Measurements from ENCODE around the gene GPR162.

Gene GPR162

GRCh38 chr12:6826125-6826733 is 4.6 kb downstream of the GPR162 start:
- POLR2A ChIA-PET = interaction anchor here (0.6 to 3.7 kb wide), 3 partner anchors 45 to 145 kb away, joined by 3 to 24 read pairs (median 3); partner anchors contain the start of gene MLF2
- no peak overlapping the region for H3K4me3 ChIP-seq (ENCODE audit: low read depth, low read length)
- DNase-seq (ENCODE audit: low read depth, low spot score) = no peak
- CTCF ChIA-PET = interaction anchor here (0.6 to 17.9 kb wide), 25 partner anchors 8 to 256 kb away, joined by 3 to 316 read pairs (median 7); partner anchors contain the start of genes CDCA3, COPS7A, GNB3 and MLF2
- no peak for TF ChIP-seq CTCF (IDR thresholded peaks at IDR 0.05; ENCODE audit: insufficient read depth, low read length, missing control alignments)

GRCh38 chr12:6826734-6827436 is 5.3 kb downstream of the GPR162 start:
- ChIA-PET CTCF (interaction anchor here (0.8 to 17.9 kb wide), 19 partner anchors 8 to 256 kb away, joined by 3 to 316 read pairs (median 19); partner anchors contain the start of genes CDCA3, COPS7A, GNB3 and MLF2), POLR2A (interaction anchor here (0.6 to 4.6 kb wide), 8 partner anchors 14 to 145 kb away, joined by 3 to 24 read pairs (median 4); partner anchors contain the start of genes CDCA3, COPS7A, GNB3 and MLF2)
- no peak overlapping the region; the same call in 1 of the 2 replicates for H3K4me3 ChIP-seq (ENCODE audit: low read depth, low read length)
- DNase-seq (ENCODE audit: low read depth, low spot score) = no peak
- no peak for TF ChIP-seq CTCF (IDR thresholded peaks at IDR 0.05; ENCODE audit: insufficient read depth, low read length, missing control alignments)

GRCh38 chr12:6827437-6827911 is 5.9 kb downstream of the GPR162 start:
- H3K4me3 ChIP-seq (ENCODE audit: low read depth, low read length) = peak overlapping the region; percentile 46
- no peak for TF ChIP-seq CTCF (IDR thresholded peaks at IDR 0.05; ENCODE audit: insufficient read depth, low read length, missing control alignments)
- ChIA-PET CTCF (interaction anchor here (1.2 to 17.9 kb wide), 12 partner anchors 7 to 104 kb away, joined by 3 to 316 read pairs (median 44); partner anchors contain the start of genes CDCA3, COPS7A, GNB3 and MLF2), POLR2A (interaction anchor here (0.7 to 4.6 kb wide), 9 partner anchors 13 to 103 kb away, joined by 3 to 25 read pairs (median 14); partner anchors contain the start of genes CDCA3, COPS7A, GNB3 and MLF2)
- no peak for DNase-seq (ENCODE audit: low read depth, low spot score)

GRCh38 chr12:6827982-6828780 is 6.6 kb downstream of the GPR162 start, which contains the start of gene P3H3:
Gene P3H3 (plus strand): TSS chr12:6828407. CDS start chr12:6828441, 34 bp downstream.
- H3K4me3 ChIP-seq (ENCODE audit: low read depth, low read length) = peak within 1 kb of the TSS; percentile 91
- ChIA-PET CTCF (interaction anchor here (0.8 to 17.9 kb wide), 12 partner anchors 6 to 208 kb away, joined by 3 to 316 read pairs (median 44); partner anchors contain the start of genes CDCA3, GNB3, MLF2 and PTMS), POLR2A (interaction anchor here (1.4 to 4.6 kb wide), 9 partner anchors 13 to 104 kb away, joined by 3 to 25 read pairs (median 14); partner anchors contain the start of genes CDCA3, COPS7A, GNB3 and MLF2)
- no peak for DNase-seq (ENCODE audit: low read depth, low spot score)
- no peak for TF ChIP-seq CTCF (IDR thresholded peaks at IDR 0.05; ENCODE audit: insufficient read depth, low read length, missing control alignments)

- POLR2A ChIA-PET = interaction anchor here (1.4 to 4.6 kb wide), 8 partner anchors 12 to 105 kb away, joined by 3 to 25 read pairs (median 16); partner anchors contain the start of genes CDCA3, COPS7A, GNB3 and MLF2
- no peak for DNase-seq (ENCODE audit: low read depth, low spot score)
- peak overlapping the region; percentile 91 for H3K4me3 ChIP-seq (ENCODE audit: low read depth, low read length)
- no peak for TF ChIP-seq CTCF (IDR thresholded peaks at IDR 0.05; ENCODE audit: insufficient read depth, low read length, missing control alignments)
- CTCF ChIA-PET = interaction anchor here (0.8 to 17.9 kb wide), 11 partner anchors 6 to 214 kb away, joined by 3 to 316 read pairs (median 9); partner anchors contain the start of genes CDCA3, COPS7A, GNB3 and MLF2
Observed at GRCh38 chr12:6828781-6829535, 7.3 kb downstream of the GPR162 start.
